ENCODE data around the gene GDF9.

GDF9 gene

GRCh38 chr5:132817011-132817410 lies 49.3 kb downstream of the GDF9 start:
- DNase-seq (ENCODE audit: low read depth), result no peak

DNA sequence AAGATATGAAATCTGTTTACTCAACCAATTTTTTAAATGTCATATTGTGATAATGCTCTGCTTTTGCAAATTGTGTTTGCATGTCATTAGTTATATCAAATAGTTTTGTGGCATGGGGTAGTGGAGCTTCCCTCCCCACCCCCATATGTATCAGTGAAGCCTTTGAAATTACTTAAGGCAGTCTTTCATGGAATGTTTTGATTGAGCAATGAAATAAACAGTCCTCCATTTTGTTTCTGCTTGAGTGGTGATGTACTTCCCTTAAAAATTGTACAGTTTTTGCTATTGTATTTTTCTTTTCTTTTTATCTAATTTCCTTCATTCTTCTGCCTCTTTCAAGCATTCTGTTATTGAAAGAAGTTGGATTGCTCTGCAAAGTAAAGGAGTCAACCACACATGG lies 49.7 kb downstream of the GDF9 start:
- no peak for DNase-seq (ENCODE audit: low read depth)

DNA sequence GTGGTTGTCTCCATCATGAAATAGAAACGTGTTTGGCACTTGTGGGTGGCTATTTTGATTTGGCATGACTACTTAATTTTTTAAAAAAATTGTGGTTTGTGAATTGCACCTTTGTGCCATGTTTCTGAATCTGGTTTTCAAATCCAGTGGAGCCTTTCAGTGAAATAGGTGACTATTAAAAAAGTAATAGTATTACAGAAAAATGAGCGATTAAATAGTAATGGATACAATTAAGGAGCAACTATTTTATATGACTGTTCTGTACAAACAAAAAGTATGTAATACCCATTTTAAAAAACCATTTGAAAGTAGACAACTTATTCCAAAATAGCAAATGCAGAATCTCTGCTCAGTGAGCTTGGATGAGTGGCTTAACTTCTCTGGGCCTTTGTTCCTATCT lies 50.2 kb downstream of the GDF9 start:
- DNase-seq (ENCODE audit: low read depth), result no peak

GRCh38 chr5:132815454-132815853 lies 50.8 kb downstream of the GDF9 start:
- DNase-seq (ENCODE audit: low read depth), result no peak

DNA sequence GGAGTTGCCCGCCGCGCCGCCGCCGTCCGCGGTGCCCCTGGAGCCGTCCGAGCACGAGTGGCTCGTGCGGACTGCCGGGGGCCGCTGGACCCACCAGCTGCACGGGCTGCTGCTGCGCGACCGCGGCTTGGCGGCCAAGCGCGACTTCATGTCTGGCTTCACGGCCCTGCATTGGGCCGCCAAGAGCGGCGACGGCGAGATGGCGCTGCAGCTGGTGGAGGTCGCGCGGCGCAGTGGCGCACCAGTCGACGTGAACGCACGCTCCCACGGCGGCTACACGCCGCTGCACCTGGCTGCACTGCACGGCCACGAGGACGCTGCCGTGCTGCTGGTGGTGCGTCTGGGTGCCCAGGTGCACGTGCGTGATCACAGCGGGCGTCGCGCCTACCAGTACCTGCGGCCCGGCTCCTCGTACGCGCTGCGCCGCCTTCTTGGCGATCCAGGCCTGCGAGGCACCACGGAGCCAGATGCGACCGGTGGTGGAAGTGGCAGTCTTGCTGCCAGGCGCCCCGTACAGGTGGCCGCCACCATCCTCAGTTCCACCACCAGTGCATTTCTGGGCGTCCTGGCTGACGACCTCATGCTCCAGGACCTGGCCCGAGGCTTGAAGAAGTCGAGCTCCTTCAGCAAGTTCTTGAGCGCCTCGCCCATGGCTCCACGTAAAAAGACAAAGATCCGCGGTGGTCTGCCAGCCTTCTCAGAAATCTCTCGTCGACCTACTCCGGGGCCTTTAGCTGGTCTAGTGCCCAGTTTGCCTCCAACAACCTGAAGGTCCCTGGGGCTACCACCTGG lies 51.6 kb downstream of the GDF9 start:
- no peak for DNase-seq (ENCODE audit: low read depth)

DNA sequence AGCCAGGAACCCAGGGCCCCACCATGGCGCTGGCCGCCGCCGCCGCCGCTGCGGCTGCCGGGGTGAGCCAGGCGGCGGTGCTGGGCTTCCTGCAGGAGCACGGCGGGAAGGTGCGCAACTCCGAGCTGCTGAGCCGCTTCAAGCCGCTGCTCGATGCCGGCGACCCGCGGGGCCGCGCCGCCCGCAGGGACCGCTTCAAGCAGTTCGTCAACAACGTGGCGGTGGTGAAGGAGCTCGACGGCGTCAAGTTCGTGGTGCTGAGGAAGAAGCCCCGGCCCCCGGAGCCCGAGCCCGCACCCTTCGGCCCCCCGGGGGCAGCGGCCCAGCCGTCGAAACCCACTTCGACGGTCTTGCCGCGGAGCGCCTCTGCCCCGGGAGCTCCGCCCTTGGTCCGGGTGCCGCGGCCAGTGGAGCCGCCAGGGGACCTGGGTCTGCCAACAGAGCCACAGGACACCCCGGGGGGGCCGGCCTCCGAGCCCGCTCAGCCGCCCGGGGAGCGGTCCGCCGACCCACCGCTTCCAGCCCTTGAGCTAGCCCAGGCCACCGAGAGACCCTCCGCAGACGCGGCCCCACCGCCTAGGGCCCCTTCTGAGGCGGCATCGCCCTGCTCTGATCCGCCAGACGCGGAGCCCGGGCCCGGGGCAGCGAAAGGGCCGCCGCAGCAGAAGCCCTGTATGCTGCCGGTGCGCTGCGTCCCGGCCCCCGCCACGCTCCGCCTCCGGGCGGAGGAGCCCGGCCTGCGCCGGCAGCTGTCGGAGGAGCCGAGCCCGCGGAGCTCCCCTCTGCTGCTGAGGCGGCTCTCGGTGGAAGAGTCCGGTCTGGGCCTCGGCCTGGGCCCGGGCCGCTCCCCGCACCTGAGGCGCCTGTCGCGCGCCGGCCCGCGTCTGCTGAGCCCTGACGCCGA lies 52.4 kb downstream of the GDF9 start:
- no peak for DNase-seq (ENCODE audit: low read depth)

- DNase-seq (ENCODE audit: low read depth), result no peak
These were observed 53.3 kb downstream of the GDF9 start, which contains the start of gene SOWAHA for GRCh38 chr5:132812781-132813598. Gene SOWAHA (plus strand): TSS chr5:132813302. CDS start chr5:132813622, 320 bp downstream.

GRCh38 chr5:132812123-132812765 lies 54.0 kb downstream of the GDF9 start:
- no peak for DNase-seq (ENCODE audit: low read depth)

All from stimulated activated CD8-positive, alpha-beta memory T cell treated with anti-CD3 and anti-CD28 coated beads, Interleukin-7, amount 100 ng/mL, for 24 hours (primary cell).